HG02798 (cell line): ENCODE measurements around the gene CYB5A.
"Not testable (repeated sequence)": the region's sequence is repeated elsewhere in the genome, so short reads cannot be mapped to it uniquely, and the experiment has no call there.

Experiments used
- ATAC-seq: cut with Tn5 transposase; IDR thresholded peaks from one replicate; pipeline ENCODE4 v1.9.1; 2021; ENCODE audit warnings: mild to moderate bottlenecking; ENCODE audit not compliant: unreplicated experiment, poor library complexity

CYB5A gene, protein sequence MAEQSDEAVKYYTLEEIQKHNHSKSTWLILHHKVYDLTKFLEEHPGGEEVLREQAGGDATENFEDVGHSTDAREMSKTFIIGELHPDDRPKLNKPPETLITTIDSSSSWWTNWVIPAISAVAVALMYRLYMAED

DNA sequence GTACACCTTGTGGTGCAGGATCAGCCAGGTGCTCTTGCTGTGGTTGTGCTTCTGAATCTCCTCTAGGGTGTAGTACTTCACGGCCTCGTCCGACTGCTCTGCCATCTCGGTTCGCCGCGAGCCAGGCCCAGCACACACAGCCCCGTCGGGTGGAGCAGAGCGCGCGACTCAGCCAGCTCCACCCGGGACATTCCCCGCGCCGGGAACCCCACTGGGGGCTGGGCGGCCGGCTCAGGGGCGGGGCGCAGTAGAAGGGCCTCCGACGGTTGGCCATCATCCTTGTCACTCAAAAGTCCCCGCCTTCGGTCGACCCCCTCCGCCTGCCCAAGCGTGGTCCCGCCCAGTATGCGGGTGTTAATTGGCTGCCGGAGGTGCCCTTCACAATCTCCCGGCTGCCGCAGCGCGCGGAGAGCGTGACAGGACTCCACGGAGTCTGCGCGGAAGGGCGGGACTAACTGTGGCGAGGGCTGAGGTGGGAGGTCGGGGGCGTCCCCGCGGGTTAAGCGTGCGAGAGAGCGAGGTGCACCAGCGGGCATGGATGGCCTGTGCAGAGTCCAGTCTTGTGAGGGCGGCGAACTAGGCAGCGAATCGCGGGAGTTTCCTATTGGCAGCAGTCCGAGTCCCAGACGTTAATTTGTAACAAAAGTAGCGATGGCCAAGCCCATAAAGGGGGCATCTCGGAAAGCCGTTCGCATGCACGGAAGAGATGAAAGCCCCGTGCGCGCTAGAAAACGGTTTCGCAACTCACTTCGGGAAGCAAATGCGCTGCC, at the start of gene CYB5A:
Gene CYB5A, minus strand, starts transcription at position 193 of the 770 bp plus-strand sequence. Its CDS starts 88 bp downstream, at position 105.
- ATAC-seq, result peak; percentile 99

DNA sequence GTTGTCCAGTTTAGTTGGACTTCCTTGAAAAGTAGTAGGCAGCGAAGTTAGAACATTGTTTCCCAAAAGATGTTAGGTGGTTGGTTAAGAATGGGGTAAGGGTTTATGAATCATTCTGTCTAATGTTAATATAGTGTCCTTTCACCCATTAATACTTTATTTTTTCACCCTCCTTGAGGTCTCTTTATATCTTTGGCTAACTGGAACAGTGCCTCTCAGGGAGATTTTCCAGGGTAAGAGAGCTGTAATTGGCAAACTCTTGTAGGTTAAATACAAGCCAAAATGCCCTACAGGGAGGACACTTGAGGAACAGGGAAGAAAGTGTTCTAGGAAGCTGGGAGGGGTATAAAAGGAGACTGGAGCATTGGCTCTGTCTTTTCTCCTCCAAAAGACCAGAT, 46.1 kb upstream of the CYB5A start:
- no peak for ATAC-seq

- no peak for ATAC-seq
Measured at GRCh38 chr18:74337155-74337911, 45.6 kb upstream of the CYB5A start.

- no peak for ATAC-seq
Measured at GRCh38 chr18:74336656-74337055, 44.9 kb upstream of the CYB5A start.

DNA sequence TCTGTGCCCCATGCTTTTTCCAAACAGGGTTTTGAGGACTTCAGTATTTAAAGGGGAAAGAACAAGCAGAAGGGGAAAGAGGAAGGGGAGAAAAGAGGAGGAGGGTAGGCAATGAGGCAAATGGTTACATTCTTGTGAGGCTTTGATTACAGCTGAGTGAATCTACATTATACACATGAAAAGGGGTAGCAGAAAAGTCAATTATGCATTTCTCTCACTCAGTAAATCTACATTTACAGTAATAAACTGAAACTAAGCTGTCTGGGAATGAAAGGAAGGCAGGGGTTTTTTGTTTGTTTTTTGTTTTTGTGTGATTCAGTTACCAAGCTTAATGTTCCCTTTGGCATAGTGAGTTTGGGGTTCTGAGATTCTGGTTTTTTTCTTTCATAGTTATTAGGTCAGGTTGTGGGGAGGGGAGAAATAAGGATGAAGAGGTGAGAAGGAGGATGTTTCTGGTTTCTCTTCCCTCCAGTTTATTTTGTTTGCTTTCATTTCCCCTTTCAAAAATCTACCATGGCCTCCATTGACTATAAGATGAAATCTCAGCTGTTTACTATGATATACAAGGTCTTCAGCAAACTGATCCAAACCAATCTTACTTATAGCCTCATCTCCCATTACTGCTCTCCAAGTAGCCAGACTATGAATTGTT, 42.6 kb upstream of the CYB5A start:
- no peak for ATAC-seq

DNA sequence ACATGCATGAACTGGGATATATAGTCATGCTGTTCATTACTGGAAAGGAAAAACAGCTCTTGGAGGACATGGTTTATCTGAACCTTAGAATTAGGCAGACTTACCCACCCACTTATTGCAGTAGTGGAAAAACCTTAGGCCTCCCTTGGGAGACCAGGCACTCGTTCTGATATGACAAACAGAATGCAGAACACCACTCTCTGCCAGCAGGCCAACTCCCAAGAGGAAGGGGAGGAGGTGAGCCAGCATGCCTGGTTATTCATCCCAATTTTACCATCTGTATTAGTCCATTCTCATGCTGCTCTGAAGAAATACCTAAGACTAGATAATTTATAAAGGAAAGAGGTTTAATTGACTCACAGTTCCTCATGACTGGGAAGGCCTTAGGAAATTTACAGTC, 41.3 kb upstream of the CYB5A start:
- no peak for ATAC-seq

DNA sequence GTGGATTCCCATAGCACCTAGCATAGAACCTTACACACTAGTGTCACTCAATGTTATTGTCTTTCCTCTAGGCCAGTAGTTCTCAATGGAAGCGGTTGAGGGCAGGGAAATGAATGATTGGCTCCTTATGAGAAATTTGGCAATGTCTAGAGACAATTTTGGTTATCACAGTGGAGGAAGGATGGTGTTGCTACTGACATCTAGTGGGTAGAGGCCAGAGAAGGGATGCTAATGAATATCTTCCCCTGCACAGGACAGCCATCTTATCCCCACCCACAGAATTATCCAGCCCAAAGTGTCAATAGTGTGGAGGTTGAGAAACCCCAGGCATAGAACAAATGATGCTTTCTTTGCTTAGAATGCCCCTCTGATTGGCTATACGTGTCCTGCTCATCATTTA, 39.6 kb upstream of the CYB5A start:
- ATAC-seq, result no peak

DNA sequence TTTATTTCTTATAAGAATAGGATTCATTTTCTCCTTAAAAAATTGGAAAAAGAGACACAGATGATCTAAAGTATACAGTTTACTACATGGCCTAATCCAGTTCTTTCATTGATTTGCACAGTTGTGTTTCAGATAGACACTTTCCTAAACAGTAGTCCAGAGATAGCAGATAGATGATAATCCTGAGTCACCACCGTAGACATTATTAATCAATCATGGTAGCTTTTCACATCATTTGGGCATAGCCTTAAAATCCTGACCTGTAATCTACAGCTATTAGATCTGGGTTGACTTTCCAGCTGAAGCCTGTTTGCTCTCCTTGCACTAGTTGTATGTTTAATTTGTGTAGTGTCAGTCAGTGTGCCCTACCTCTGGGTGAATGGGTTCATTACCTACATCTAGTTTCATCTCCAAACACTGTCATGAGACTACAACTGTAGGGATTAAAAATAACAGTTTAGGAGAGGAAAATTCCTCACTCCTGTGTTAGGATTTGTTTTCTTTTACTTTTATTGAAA, 38.0 kb upstream of the CYB5A start:
- no peak for ATAC-seq

DNA sequence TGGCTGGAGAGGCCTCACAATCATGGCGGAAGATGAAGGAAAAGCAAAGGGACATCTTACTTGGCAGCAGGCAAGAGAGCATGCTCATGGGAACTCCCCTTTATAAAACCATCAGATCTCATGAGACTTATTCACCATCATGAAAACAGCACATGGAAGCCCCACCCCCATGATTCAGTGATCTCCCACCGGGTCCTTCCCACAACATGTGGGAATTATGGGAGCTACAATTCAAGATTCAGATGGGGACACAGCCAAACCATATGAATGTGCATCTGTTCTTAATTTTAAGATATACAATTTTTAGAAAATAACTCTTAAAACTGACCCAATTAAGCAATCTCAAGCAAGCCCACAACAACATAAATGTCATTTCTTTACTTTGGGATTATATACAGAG, 36.4 kb upstream of the CYB5A start:
- no peak for ATAC-seq

- ATAC-seq, result not testable (repeated sequence)
Measured at GRCh38 chr18:74326791-74327190, 35.0 kb upstream of the CYB5A start.

DNA sequence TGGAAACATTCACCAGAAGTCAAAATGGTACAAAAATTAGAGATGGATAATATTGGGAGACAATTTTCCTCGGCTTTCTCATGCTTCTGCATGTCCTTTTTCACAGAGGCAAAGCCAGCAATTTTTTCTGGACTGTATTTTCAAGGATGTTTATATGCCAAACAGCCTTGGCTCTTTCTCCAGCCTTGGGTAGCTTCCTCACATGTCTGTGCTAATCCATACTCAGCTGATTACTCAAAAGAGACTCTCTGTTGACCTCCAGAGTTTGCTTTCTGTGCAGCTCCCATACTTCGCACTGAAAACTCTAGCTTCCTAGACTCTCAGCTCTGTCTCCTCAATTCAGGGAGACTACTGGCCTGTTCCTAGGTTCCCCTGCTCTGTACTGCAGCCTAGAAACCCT, 34.5 kb upstream of the CYB5A start:
- ATAC-seq, result no peak

DNA sequence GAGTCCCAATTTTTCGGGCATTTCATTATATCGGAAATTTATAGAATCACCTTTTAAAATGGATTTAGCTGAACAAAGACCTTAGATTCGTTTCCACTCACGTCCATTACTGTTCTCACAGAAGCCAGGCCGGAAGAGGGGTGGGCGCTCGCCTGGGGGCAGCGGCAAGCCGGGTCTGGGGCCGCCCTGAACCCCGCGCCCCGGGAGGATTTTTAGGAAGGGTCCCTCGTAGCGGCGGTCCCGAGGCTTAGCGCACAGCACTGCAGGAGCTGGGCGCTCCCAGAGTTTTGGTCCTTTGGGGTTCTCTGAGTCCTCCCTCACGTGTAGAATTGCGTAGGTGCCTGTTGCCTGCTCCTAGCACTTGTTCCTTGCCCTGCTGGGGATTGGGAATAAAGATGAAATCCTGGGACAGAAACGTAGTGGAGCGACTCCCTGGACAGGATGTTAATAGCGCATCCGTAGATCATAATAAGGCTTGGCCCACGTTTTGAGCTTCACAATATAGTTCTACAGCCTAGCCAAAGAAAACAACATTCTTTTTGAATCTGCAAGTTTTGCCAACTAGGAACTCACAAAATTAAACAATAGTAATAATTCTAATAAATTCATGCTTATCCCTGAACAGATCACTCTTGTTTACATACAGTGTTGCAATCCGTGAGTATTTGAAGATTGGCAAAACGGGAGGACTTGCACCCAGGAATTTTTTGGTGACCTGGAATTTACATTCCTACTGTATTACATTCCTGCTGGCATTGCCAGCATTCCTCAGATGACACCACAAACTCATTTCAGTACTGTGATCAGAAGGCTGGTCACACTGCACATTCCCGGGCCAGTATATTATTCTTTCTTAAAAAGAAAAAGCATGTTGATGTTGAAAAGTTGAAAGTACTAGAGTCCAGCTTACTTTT, 24.8 kb upstream of the CYB5A start:
- no peak for ATAC-seq

DNA sequence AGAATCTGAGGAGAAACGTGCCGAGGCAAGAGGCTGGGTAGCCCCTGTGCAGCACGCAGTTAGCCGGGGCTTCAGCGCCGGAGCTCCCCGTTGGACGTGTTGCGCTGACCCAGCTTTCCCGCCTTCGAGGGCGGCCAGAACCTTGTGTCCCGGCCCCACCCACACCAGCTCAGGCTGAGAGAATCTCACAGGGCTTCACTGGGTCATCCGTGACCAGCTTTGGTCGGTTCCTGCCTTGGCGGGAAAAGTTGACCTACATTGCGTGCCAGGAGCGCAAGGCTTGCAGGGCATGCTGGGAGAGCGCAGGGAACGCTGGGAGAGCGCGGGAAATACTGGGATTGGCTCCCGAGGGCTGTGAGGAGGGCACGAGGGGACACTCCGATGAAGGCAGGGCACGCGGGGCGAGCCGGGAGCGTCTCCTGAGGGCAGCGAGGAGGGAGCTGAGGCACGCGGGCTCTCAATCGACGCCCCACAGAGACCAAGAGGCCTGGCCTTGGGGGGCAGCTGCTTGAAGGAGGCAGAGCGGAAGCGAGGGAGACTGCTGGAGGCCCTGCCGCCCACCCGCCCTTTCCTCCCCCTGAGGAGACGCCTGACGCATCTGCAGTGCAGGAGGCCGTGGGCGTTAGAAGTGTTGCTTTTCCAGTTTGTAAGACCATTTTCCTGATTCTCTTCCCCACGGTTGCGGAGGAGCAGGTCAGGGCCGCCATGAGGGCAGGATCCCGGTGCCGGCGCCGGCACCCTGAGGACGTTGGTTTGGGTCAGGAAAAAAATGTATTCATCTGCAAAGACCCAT, 23.9 kb upstream of the CYB5A start, which contains the start of gene C18orf63:
Gene C18orf63, plus strand, starts transcription at position 376 of the 793 bp plus-strand sequence. CDS start 2,027 bp downstream, outside the sequence.
- ATAC-seq, result no peak

DNA sequence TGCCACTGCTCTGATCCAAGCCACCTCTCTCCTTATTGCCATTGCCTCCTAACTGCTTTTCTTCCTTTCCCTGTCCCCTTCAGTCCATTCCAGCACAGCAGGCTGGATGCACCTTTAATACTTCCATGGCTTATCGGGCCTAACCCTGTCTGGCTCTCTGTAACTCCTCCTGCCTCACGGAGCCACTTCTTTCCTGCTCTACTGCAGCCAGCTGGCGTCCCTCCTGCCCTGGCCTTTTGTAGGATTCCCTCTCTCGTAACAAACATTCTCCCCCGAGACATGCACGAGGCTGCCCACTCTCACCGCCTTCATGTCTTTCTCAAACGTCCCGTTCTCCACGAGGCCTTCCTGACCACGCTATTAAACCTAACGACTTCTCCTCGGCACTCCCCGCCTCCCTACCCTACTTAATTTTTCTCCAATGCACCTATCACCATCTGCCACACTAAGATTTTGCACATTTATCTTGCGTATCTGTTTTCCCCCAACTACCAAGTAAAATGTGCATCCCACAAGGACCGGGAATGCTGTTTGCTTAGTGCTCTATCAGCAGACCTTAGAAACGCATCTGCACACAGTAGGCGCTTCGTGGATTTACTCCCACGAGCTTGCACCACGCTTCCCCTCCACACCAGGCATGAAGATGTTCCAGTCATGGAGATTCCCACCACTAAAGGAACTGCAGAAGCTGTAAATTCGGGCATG, 23.1 kb upstream of the CYB5A start:
- ATAC-seq, result no peak

DNA sequence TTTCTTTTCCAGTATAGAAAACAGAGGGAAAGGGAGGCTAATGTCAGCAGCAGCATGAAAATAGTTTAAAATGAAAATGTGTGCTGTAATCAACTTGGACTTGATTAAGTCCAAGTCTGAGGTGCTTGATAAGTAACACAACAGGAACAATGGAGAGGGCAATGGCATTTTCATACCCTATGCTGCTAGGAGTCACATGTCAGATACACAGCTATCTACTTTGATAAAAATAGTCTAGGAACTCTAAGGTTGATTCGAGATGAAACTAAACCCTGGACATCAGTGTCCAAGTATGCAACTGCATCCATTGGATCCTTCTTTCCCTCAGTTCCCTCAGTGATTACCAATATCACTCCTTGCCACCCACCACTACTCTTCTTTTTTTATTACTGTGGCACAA, 19.2 kb upstream of the CYB5A start:
- no peak for ATAC-seq

GRCh38 chr18:74310411-74310810, 18.6 kb upstream of the CYB5A start:
- ATAC-seq, result no peak

GRCh38 chr18:74303936-74304335, 12.2 kb upstream of the CYB5A start:
- no peak for ATAC-seq

- ATAC-seq, result no peak
Measured at GRCh38 chr18:74303306-74303705, 11.5 kb upstream of the CYB5A start.
